IMR-90 (cell line): ENCODE measurements around the gene SEMG1. TPM values are rescaled to one million over a fixed set of nuclear protein-coding genes. Genes with fewer than 3 reads are reported as not detected.

Experiments used
- ATAC-seq: fragments of 200-7000 bp; cut with Tn5 transposase; 2 replicates; pipeline ENCODE4 v1.9.1; 2020; ENCODE audit warnings: low read depth, mild to moderate bottlenecking, moderate library complexity
- BruUV-seq: library from RNA; stranded (reverse); fragments of 400-500 nt; replicated peaks from 2 replicates; lab custom pipeline; 2021; lab: Mats Ljungman, UMichigan
- CTCF ChIA-PET: fragments of 300-600 bp; formaldehyde crosslinking; extraction: SDS; loops from one replicate; lab custom pipeline; 2021; ENCODE audit warnings: antibody characterized with exemption; lab: Yijun Ruan, JAX
- POLR2A ChIA-PET: fragments of 300-600 bp; sonication (Branson Sonifier 250); formaldehyde crosslinking; loops from one replicate; lab custom pipeline; 2022; ENCODE audit warnings: antibody characterized with exemption; ENCODE audit not compliant: unreplicated experiment; lab: Charles Lee
- DNase-seq: peaks from one replicate; pipeline ENCODE4 v3.0.0; 2013
- H2AFZ ChIP-seq: replicated peaks from 2 replicates; pipeline ENCODE3; 2013; ENCODE audit warnings: low read length, mild to moderate bottlenecking; ENCODE audit not compliant: poor library complexity
- H2AK5ac ChIP-seq: 2 replicates; pipeline ENCODE4 v1.6.1; 2013; ENCODE audit warnings: low read depth, low read length, inconsistent platforms
- H2AK9ac ChIP-seq: replicated peaks from 2 replicates; pipeline ENCODE3; 2013; ENCODE audit warnings: mild to moderate bottlenecking, low read depth, low read length, moderate library complexity; ENCODE audit not compliant: poor library complexity
- H2BK120ac ChIP-seq: 2 replicates; pipeline ENCODE4 v1.6.1; 2013; ENCODE audit warnings: low read depth, low read length, inconsistent platforms
- H2BK15ac ChIP-seq: 3 replicates; pipeline ENCODE4 v1.6.1; 2013; ENCODE audit warnings: low read depth, low read length, inconsistent platforms
- H2BK20ac ChIP-seq: 2 replicates; pipeline ENCODE4 v1.6.1; 2013; ENCODE audit warnings: low read depth, mild to moderate bottlenecking, inconsistent platforms, low read length, moderate library complexity
- H2BK5ac ChIP-seq: 2 replicates; pipeline ENCODE4 v1.6.1; 2013; ENCODE audit warnings: mild to moderate bottlenecking, low read depth, low read length, inconsistent platforms; ENCODE audit not compliant: poor library complexity, severe bottlenecking
- H3K14ac ChIP-seq: replicated peaks from 2 replicates; pipeline ENCODE4 v1.6.1; 2013; ENCODE audit warnings: low read depth, low read length, inconsistent platforms
- H3K18ac ChIP-seq: 2 replicates; pipeline ENCODE4 v1.6.1; 2013; ENCODE audit warnings: low read depth, low read length, control low read depth
- H3K23ac ChIP-seq: 2 replicates; pipeline ENCODE4 v1.6.1; 2013; ENCODE audit warnings: low read depth, low read length, inconsistent platforms
- H3K27ac ChIP-seq: 2 replicates; pipeline ENCODE4 v1.5.1; 2013; ENCODE audit warnings: mild to moderate bottlenecking, control low read depth, low read length; ENCODE audit not compliant: insufficient read depth
- H3K27me3 ChIP-seq: 2 replicates; pipeline ENCODE4 v1.6.1; 2013; ENCODE audit warnings: low read length; ENCODE audit not compliant: control insufficient read depth, insufficient read depth
- H3K36me3 ChIP-seq: 2 replicates; pipeline ENCODE4 v1.6.1; 2013; ENCODE audit warnings: low read length, mixed read lengths; ENCODE audit not compliant: control insufficient read depth, insufficient read depth
- H3K4ac ChIP-seq: 2 replicates; pipeline ENCODE4 v1.6.1; 2013; ENCODE audit warnings: low read depth, low read length, inconsistent platforms
- H3K4me1 ChIP-seq: 2 replicates; pipeline ENCODE4 v1.6.1; 2013; ENCODE audit warnings: low read length, mixed read lengths; ENCODE audit not compliant: control insufficient read depth, insufficient read depth
- H3K4me2 ChIP-seq: 2 replicates; pipeline ENCODE4 v1.6.1; 2013; ENCODE audit warnings: low read depth, mild to moderate bottlenecking, control low read depth, low read length, moderate library complexity
- H3K4me3 ChIP-seq: 2 replicates; pipeline ENCODE4 v1.5.1; 2013; ENCODE audit warnings: low read depth, mild to moderate bottlenecking, control low read depth, low read length, moderate library complexity; ENCODE audit not compliant: insufficient read depth
- H3K56ac ChIP-seq: 2 replicates; pipeline ENCODE4 v1.6.1; 2013; ENCODE audit warnings: low read length, inconsistent platforms; ENCODE audit not compliant: insufficient read depth; ENCODE audit errors: extremely low read depth
- H3K79me1 ChIP-seq, 2 experiments: 2 replicates each; pipeline ENCODE4 v1.6.1; 2013; ENCODE audit warnings: low read length in 2 of 2, inconsistent platforms in 1 of 2, low read depth in 1 of 2
- H3K9ac ChIP-seq: 2 replicates; pipeline ENCODE4 v1.6.1; 2013; ENCODE audit warnings: low read depth, low read length, control low read depth
- H3K9me1 ChIP-seq: 2 replicates; pipeline ENCODE4 v1.6.1; 2013; ENCODE audit warnings: low read length, inconsistent platforms; ENCODE audit not compliant: insufficient read depth
- H3K9me3 ChIP-seq: 2 replicates; pipeline ENCODE4 v1.6.1; 2013; ENCODE audit warnings: low read length; ENCODE audit not compliant: control insufficient read depth, insufficient read depth
- H4K20me1 ChIP-seq: 2 replicates; pipeline ENCODE4 v1.6.1; 2013; ENCODE audit warnings: low read length, inconsistent platforms; ENCODE audit not compliant: insufficient read depth
- H4K5ac ChIP-seq: 2 replicates; pipeline ENCODE4 v1.6.1; 2013; ENCODE audit warnings: mild to moderate bottlenecking, low read depth, low read length, control low read depth
- H4K8ac ChIP-seq, 2 experiments: 2 replicates each; pipeline ENCODE4 v1.6.1; 2013; ENCODE audit warnings: low read depth in 2 of 2, low read length in 2 of 2, control low read depth in 1 of 2, inconsistent platforms in 1 of 2
- H4K91ac ChIP-seq: 2 replicates; pipeline ENCODE4 v1.6.1; 2013; ENCODE audit warnings: low read depth, low read length, inconsistent platforms; ENCODE audit not compliant: insufficient read depth
- CHD1 ChIP-seq: IDR thresholded peaks from 2 replicates; pipeline ENCODE4 v1.6.1; 2012; ENCODE audit warnings: low read depth, low read length, improper control_type of control experiment
- FOS ChIP-seq: fragments of 150-350 bp; IDR thresholded peaks from 2 replicates; pipeline ENCODE4 v1.6.1; 2016; ENCODE audit warnings: low read depth, low read length
- MAZ ChIP-seq: IDR thresholded peaks from 2 replicates; pipeline ENCODE4 v1.6.1; 2012; ENCODE audit warnings: low read depth, mild to moderate bottlenecking, low read length, improper control_type of control experiment, moderate library complexity, borderline replicate concordance
- MXI1 ChIP-seq: IDR thresholded peaks from 2 replicates; pipeline ENCODE4 v1.6.1; 2012; ENCODE audit warnings: low read depth, mild to moderate bottlenecking, low read length, moderate library complexity, borderline replicate concordance
- NFE2L2 ChIP-seq: fragments of 150-350 bp; IDR thresholded peaks from 2 replicates; pipeline ENCODE4 v1.6.1; 2016; ENCODE audit warnings: low read depth, mild to moderate bottlenecking, low read length
- RAD21 ChIP-seq: IDR thresholded peaks from 2 replicates; pipeline ENCODE4 v1.6.1; 2012; ENCODE audit warnings: low read length, improper control_type of control experiment
- RFX5 ChIP-seq: IDR thresholded peaks from 2 replicates; pipeline ENCODE4 v1.8.0; 2012; ENCODE audit warnings: low read depth, mild to moderate bottlenecking, low read length, moderate library complexity
- WGBS, 2 experiments: methylation state at CpG; one replicate each; pipeline versions ENCODE4 v1.1.5 to v1.1.7; 2013; ENCODE audit warnings: missing lambda C conversion rate in 2 of 2; ENCODE audit not compliant: insufficient read length in 1 of 2; ENCODE audit errors: extremely low coverage in 2 of 2; 5-methylcytosine and 5-hydroxymethylcytosine counted together
- dilution Hi-C: fragments of 300-500 bp; cut with HindIII; formaldehyde crosslinking; loops from one replicate; pipeline ENCODE4 v1.14.3; 2018; ENCODE audit warnings: low sequenced_read_pairs; ENCODE audit not compliant: unreplicated experiment
- in situ Hi-C: fragments of 300-500 bp; cut with MboI; formaldehyde crosslinking; loops from 3 replicates; pipeline ENCODE4 v1.14.3; 2019; ENCODE audit warnings: low sequenced_read_pairs, inconsistent platforms, mixed read lengths
- intact Hi-C: fragments of 100-400 bp; cut with micrococcal nuclease; formaldehyde crosslinking; loops from 2 replicates; pipeline ENCODE4 v1.10.0; 2022
- polyA plus RNA-seq, 3 experiments: library from polyadenylated mRNA; depleted of rRNA; stranded (reverse); fragments of >200 nt; gene quantifications; 2 replicates each; pipeline ENCODE4 v1.2.3, GENCODE V29; 2012; ENCODE audit warnings: low replicate concordance in 1 of 3
- total RNA-seq: library from RNA; depleted of rRNA; stranded (reverse); fragments of >200 nt; gene quantifications from 2 replicates; pipeline ENCODE4 v1.2.3, GENCODE V29; 2012
- TF ChIP-seq, protein P1 (sequence below): fragments of 150-350 bp; IDR thresholded peaks from 2 replicates; pipeline ENCODE4 v1.6.1; 2016; ENCODE audit warnings: low read depth, mild to moderate bottlenecking, low read length, moderate library complexity, borderline replicate concordance
- TF ChIP-seq, protein P2 (sequence below): fragments of 150-350 bp; IDR thresholded peaks from 2 replicates; pipeline ENCODE4 v1.6.1; 2017; ENCODE audit warnings: mild to moderate bottlenecking, antibody characterized with exemption, low read length, low read depth

The SEMG1 gene
- total and polyA plus RNA-seq, 2 of the 4 experiments (the other 2 are of a cell fraction): not detected

DNA sequence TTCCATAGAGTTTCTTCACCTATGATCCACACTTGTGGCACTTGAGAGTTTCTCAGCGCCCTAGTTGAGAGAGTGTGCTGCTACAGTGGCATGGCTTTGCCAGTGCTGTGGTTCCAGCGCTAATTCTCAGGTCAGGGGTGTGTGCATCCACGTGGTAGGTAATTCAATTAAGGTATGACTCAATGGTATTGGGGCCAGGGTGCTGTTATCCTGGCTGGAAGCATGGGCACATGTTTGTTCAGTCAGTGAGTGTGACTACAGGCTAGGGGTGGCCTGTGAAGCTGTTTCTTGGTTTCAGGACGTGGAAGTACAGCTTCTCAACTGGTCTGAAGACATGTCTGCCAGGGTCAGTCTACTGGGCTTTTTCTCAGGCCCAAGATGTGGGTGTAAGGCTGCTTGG lies 11.3 kb downstream of the SEMG1 start:
- Histone ChIP-seq H2AK5ac (no peak overlapping the region), H4K5ac (no peak overlapping the region), H2AK9ac (no peak overlapping the region), H4K20me1 (no peaks in the 10 kb centered on the region), H3K4me2 (no peak overlapping the region), H3K27ac (no peak overlapping the region), H3K18ac (no peak overlapping the region), H3K27me3 (no peaks in the 10 kb centered on the region), H3K9me1 (no peaks in the 10 kb centered on the region), H2AFZ (no peak overlapping the region), H3K9ac (no peak overlapping the region), H3K23ac (no peak overlapping the region), H3K4ac (no peak overlapping the region), H3K9me3 (no peaks in the 10 kb centered on the region), H2BK20ac (no peak overlapping the region), H2BK5ac (no peak overlapping the region), H3K56ac (no peak overlapping the region), H3K36me3 (no peaks in the 10 kb centered on the region), H3K79me1 (no peaks in the 10 kb centered on the region), H3K4me3 (no peak overlapping the region), H4K8ac (no peak overlapping the region), H3K14ac (no peak overlapping the region), H2BK15ac (no peak overlapping the region), H2BK120ac (no peak overlapping the region), H4K91ac (no peak overlapping the region), H3K4me1 (no peaks in the 10 kb centered on the region)
- ChIA-PET POLR2A (no interaction called here), CTCF (no interaction called here)
- no peak for ATAC-seq
- intact Hi-C loops (no loop called here), in situ Hi-C loops (no loop called here), dilution Hi-C loops (no loop called here)
- DNase-seq: no peak
- no TSS peak for BruUV-seq
- 60% methylated on average over 2 of the region's 4 CpGs; no CpG with 5 or more reads in 1 of the 2 experiments for WGBS, 2 experiments
- TF ChIP-seq, protein P1, sequence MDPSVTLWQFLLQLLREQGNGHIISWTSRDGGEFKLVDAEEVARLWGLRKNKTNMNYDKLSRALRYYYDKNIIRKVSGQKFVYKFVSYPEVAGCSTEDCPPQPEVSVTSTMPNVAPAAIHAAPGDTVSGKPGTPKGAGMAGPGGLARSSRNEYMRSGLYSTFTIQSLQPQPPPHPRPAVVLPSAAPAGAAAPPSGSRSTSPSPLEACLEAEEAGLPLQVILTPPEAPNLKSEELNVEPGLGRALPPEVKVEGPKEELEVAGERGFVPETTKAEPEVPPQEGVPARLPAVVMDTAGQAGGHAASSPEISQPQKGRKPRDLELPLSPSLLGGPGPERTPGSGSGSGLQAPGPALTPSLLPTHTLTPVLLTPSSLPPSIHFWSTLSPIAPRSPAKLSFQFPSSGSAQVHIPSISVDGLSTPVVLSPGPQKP: no peak
- TF ChIP-seq MXI1 (no peak), FOS (no peak), NFE2L2 (no peak), CHD1 (no peak), RFX5 (no peak), RAD21 (no peak), MAZ (no peak)
- TF ChIP-seq, protein P2, sequence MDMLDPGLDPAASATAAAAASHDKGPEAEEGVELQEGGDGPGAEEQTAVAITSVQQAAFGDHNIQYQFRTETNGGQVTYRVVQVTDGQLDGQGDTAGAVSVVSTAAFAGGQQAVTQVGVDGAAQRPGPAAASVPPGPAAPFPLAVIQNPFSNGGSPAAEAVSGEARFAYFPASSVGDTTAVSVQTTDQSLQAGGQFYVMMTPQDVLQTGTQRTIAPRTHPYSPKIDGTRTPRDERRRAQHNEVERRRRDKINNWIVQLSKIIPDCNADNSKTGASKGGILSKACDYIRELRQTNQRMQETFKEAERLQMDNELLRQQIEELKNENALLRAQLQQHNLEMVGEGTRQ: no peak
